Measurements from ENCODE around the gene DNAH17. TPM values are rescaled to one million over a fixed set of nuclear protein-coding genes. Genes with fewer than 3 reads are reported as not detected.

The DNAH17 gene
- total RNA-seq, 1 donor from 2014 or later, result 0.25 TPM

DNA sequence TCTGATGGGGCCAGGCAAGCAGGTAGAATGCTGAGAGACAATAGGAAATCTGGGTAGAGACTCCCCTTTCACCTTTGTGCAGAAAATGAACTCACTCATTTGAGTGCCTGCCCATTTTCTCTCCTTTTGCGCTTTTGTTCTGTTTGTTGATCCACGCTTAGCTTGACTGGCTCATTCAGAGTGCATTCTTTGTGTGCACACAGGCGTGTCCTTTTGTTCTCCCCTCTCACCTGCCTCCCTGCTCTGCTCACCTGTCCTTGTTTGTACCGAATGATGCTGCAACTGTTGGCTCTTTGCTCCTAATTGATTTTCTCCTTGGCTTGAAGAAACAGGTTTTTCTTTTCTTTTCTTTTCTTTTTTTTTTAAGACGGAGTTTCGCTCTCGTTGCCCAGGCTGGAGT is 183.0 kb downstream of the DNAH17 start:
- Histone ChIP-seq H3K36me3 (ENCODE audit: control insufficient read depth, insufficient read depth, low read length) (peaks cover 6% of the 10 kb centered on the region), H3K27me3 (ENCODE audit: control insufficient read depth, insufficient read depth, low read length) (no peaks in the 10 kb centered on the region), H3K4me3 (ENCODE audit: low read depth, low read length) (no peak overlapping the region)
- TF ChIP-seq, protein P1, sequence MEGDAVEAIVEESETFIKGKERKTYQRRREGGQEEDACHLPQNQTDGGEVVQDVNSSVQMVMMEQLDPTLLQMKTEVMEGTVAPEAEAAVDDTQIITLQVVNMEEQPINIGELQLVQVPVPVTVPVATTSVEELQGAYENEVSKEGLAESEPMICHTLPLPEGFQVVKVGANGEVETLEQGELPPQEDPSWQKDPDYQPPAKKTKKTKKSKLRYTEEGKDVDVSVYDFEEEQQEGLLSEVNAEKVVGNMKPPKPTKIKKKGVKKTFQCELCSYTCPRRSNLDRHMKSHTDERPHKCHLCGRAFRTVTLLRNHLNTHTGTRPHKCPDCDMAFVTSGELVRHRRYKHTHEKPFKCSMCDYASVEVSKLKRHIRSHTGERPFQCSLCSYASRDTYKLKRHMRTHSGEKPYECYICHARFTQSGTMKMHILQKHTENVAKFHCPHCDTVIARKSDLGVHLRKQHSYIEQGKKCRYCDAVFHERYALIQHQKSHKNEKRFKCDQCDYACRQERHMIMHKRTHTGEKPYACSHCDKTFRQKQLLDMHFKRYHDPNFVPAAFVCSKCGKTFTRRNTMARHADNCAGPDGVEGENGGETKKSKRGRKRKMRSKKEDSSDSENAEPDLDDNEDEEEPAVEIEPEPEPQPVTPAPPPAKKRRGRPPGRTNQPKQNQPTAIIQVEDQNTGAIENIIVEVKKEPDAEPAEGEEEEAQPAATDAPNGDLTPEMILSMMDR (IDR thresholded peaks at IDR 0.05; ENCODE audit: insufficient read depth, low read length, poor library complexity, severe bottlenecking), result no peak
- DNase-seq (ENCODE audit: low read depth), result no peak

DNA sequence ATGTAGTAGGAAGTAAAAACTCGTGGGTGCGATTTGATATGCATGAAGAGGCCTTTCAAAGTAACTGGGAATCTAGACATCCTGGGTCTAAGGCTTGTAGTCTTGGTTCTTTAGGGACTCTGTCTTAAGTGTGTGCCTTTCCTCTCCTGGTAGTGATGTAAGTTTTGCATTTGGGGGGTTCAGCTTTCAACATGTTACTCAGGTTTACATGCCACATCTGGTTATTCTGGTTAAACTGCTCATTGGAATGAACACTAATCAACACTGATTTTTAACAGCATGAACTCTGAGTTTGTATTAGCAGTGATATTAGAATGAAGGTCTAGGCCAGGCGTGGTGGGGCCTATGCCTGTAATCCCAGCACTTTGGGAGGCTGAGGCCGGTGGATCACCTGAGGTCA is 183.6 kb downstream of the DNAH17 start:
- no peak for DNase-seq (ENCODE audit: low read depth)
- Histone ChIP-seq H3K27me3 (ENCODE audit: control insufficient read depth, insufficient read depth, low read length) (no peaks in the 10 kb centered on the region), H3K4me3 (ENCODE audit: low read depth, low read length) (no peak overlapping the region), H3K36me3 (ENCODE audit: control insufficient read depth, insufficient read depth, low read length) (peaks cover 3% of the 10 kb centered on the region)
- TF ChIP-seq, protein P1 (IDR thresholded peaks at IDR 0.05; ENCODE audit: insufficient read depth, low read length, poor library complexity, severe bottlenecking), result no peak

DNA sequence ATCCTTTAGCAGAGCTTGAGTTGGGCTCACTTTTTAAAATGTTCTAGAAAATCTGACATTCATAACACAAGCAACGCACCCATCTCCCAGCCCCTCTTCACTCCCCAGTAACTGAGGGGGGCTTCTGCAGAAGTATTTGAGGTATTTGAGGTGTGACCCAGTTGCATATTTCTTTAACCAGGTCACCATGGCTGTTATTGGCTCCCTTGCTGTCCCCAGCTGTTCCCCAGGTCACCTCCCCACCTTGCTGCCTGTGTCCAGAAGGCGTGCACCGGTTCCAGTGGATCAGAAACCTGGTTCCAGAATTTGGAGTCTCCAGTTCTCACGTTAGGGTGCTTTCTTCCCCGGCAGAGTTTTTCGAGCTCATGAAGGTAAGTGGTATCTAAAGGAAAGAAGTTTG is 184.9 kb downstream of the DNAH17 start:
- H3K27me3 ChIP-seq (ENCODE audit: control insufficient read depth, insufficient read depth, low read length), result no peaks in the 10 kb centered on the region
- H3K36me3 ChIP-seq (ENCODE audit: control insufficient read depth, insufficient read depth, low read length), result peaks cover 3% of the 10 kb centered on the region
- TF ChIP-seq, protein P1 (IDR thresholded peaks at IDR 0.05; ENCODE audit: insufficient read depth, low read length, poor library complexity, severe bottlenecking), result no peak
- no peak for DNase-seq (ENCODE audit: low read depth)
- H3K4me3 ChIP-seq (ENCODE audit: low read depth, low read length), result no peak overlapping the region

DNA sequence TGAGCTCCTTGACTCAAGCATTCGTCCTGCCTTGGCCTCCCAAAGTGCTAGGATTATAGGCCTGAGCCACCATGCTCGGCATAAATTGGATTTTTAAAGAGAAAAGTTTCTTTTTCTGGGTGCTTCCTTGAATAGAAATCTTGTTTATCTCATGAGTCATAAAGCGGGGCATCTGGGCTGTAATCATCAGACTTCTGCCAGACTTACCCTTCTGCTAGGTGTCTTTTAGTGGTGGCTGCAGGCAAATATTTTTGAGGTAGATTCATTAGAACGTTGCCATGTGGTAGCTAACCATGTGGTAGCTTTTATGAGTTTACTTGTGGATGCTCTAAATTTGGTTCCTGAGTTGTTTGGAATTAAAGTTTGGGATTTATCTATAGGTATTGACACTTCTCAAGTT is 185.4 kb downstream of the DNAH17 start:
- Histone ChIP-seq H3K4me3 (ENCODE audit: low read depth, low read length) (no peak overlapping the region), H3K36me3 (ENCODE audit: control insufficient read depth, insufficient read depth, low read length) (peaks cover 2% of the 10 kb centered on the region), H3K27me3 (ENCODE audit: control insufficient read depth, insufficient read depth, low read length) (no peaks in the 10 kb centered on the region)
- DNase-seq (ENCODE audit: low read depth), result no peak
- TF ChIP-seq, protein P1 (IDR thresholded peaks at IDR 0.05; ENCODE audit: insufficient read depth, low read length, poor library complexity, severe bottlenecking), result no peak

DNA sequence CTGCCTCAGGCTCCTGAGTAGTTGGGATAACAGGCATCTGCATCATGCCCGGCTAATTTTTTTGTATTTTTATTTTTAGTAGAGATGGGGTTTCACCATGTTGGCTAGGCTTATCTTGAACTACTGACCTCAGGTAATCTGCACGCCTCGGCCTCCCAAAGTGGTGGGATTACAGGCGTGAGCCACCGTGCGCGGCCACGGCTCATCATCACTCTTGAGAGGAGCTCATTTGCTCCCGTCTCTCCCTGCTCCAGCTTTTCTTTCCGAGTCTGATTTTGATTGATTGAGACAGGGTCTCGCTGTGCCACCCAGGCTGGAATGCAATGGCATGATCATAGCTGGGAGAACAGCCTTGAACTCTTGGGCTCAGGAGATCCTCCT is 186.2 kb downstream of the DNAH17 start:
- Histone ChIP-seq H3K4me3 (ENCODE audit: low read depth, low read length) (no peak overlapping the region), H3K36me3 (ENCODE audit: control insufficient read depth, insufficient read depth, low read length) (peaks cover 2% of the 10 kb centered on the region), H3K27me3 (ENCODE audit: control insufficient read depth, insufficient read depth, low read length) (no peaks in the 10 kb centered on the region)
- TF ChIP-seq, protein P1 (IDR thresholded peaks at IDR 0.05; ENCODE audit: insufficient read depth, low read length, poor library complexity, severe bottlenecking), result no peak
- DNase-seq (ENCODE audit: low read depth), result no peak

DNA sequence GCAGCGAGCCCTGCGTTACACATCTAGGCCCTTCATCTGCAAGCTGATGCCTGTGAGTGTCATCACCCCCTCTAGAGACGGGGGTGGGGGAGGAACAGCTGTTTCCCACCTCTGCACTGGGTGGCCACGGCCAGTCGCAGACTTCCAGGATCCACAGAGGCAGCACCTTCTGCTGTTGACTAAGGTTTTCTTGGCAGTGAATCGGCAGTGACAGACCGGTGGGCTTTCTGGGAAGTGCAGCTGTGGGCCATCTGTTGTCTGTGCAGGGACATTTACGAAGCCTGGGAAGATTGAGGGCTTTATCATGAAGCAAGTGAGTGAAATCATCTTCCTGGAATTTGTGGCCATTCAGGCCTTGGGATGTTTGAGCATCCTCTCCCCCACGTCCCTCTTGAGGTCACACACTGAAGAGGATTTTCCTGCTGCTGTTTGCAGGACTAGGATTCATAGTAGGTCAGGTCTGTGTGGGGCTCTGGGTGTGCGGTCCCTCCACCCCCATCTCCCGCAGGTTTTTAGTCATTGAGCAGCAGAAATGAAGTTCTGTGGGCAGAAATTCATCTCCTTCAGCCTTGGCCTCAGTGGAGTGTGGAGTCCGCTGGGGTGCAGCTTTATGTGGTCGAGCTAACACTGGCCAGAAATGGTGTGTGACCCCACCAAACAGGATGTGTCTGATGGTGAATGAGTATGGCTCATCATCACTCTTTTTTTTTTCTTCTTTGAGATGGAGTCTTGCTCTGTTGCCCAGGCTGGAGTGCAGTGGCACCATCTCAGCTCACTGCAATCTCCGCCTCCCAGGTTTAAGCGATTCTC is 186.8 kb downstream of the DNAH17 start:
- TF ChIP-seq, protein P1 (IDR thresholded peaks at IDR 0.05; ENCODE audit: insufficient read depth, low read length, poor library complexity, severe bottlenecking), result peak; percentile 5
- Histone ChIP-seq H3K4me3 (ENCODE audit: low read depth, low read length) (no peak overlapping the region), H3K36me3 (ENCODE audit: control insufficient read depth, insufficient read depth, low read length) (peaks cover 2% of the 10 kb centered on the region), H3K27me3 (ENCODE audit: control insufficient read depth, insufficient read depth, low read length) (no peaks in the 10 kb centered on the region)
- peak; percentile 95 for DNase-seq (ENCODE audit: low read depth)
